T-helper 9 cell (primary cell): ENCODE data around the gene FAM120A.

ENCODE experiments used
- DNase-seq: peaks from one replicate; pipeline ENCODE4 v3.0.0-alpha.2; 2020

Gene FAM120A

DNA sequence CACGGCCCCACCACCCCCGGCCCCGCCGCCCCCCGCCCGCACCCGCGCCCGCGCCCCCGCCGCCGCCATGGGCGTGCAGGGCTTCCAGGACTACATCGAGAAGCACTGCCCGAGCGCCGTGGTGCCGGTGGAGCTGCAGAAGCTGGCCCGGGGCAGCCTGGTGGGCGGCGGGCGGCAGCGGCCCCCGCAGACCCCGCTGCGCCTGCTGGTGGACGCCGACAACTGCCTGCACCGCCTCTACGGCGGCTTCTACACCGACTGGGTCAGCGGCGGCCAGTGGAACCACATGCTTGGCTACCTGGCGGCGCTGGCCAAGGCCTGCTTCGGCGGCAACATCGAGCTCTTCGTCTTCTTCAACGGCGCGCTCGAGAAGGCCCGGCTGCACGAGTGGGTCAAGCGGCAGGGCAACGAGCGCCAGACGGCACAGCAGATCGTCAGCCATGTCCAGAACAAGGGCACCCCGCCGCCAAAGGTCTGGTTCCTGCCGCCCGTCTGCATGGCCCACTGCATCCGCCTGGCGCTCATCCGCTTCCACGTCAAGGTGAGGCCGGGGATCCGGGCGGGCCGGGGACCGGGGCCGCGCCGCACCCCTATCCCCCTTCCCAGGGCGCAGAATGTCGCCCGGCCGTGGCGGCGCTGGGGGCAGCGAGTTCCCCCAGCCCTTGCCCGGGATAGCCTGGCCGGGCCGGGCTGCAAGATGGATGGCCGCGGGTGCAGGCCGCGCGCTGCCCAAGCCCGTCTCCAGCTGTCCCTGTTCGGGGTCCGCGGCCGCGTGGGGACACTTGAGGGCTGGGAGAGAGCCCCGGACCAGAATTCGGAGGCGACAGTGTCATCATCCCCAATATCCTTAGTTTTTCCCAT is 594 bp downstream of the FAM120A start:
- DNase-seq, result peak; percentile 32

DNA sequence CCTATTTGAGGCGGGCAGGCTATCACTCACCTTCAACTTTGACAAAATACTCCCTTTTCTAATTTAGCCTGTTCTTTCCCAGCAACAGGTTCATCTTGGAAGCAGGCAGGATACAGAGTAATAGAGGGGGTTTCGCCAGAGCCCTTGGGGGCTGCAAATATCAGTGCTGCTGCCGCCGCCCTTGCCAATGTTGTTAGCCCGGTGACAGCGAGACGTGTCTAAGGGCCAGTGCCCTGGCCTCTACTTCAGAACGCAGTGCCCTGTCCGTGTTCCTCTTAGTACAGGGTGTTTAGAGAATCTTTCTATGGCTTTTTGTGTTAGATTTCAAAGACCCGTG is 1.2 kb downstream of the FAM120A start:
- no peak for DNase-seq

DNA sequence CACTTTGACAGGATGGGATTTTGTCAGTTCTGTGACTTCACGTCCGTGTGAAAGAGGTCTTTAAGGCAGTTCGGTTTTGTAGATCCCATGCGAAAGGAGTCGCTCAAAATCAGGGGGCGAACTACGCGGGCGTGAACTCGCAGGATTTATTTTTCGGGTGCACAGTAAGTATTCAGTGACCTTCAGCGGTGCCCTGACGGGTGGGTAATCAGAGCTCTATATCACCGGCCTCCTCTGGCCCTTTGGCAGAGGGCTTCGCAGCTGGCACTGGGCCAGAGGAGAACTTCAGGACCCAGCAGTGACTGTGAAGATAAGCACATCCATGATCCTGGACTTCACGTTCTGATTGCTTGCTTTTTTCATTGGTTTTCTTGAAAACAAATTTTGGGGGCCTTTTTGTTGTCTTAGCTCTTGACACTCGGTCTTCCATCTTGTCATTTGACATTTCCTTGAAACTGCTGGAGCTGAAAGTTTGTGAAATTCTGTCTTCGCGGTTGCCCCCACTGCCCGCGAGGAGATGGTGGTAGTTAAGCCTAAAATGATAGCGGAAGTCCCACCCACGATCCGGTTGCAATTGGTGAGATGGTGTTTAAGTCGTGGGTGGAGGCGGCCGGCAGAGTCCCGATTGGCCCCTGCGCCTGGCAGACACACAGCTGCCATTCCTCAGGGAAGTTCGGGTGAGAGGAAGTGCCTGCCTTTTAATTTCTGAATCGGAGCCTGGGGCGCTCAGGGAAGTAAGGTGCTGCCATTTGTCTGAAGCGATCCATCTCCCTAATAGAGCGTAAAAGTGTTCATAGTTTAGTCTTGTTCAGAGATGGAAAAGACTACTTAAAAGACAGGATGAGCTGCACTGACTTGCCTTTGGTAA is 1.8 kb downstream of the FAM120A start, which contains the start of gene FAM120AOS:
Gene FAM120AOS (minus strand): TSS at position 535 of the 868 bp plus-strand sequence. CDS start 872 bp downstream, outside the sequence.
- DNase-seq, result peak; percentile 77

DNA sequence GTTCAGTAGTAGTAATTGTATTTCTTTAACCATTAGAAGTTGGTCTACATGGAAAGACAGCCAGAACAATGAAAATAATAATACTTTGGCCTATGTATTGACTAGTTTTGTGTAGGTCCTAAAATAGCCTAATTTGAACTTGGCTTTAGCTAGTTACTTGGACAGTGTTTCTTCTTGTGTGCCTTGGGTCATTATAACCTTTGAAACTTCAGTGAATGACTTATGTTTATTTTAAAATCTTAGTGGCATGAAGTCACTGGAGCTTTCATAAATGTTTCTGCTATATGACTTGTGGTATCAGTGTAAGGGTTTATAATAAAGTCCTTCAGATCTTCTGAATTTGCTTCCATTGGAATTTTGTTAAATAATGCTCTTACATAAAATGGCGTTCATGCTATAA is 4.5 kb downstream of the FAM120A start:
- no peak for DNase-seq

DNA sequence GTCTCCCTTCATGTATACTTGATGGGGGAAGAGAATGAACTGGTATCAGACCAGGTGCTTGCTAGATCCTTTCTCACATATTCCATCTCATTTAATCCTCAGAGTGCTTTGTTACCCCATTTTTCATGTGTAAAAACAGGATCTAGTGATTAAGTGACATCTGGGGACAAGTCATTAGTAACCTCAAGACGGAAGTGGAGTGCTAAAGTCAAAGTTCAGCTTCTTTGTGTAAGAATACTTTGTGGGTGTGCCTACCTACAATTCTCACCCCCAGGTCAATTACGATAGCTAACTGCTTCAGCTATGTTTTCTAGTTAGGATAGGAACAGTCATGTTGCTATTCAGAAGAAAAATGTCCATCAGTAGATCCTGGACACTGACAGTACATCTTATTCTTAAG is 5.0 kb downstream of the FAM120A start:
- DNase-seq, result no peak

DNA sequence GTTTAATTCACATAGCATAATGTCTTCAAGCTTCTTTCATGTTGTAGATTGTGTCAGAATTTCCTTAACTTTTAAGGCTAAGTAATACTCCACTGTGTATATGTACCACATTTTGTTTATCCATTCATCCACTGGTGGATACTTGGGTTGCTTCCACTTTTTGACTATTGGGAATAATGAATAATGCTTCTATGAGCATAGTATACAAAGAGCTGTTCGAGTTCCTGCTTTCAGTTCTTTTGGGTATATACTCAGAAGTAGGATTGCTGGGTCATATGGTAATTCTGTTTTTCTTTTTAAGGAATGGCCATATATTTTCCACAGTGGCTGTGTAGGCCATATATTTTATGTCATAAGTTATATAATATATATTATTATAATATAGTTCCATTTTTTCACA is 5.5 kb downstream of the FAM120A start:
- DNase-seq, result no peak

DNA sequence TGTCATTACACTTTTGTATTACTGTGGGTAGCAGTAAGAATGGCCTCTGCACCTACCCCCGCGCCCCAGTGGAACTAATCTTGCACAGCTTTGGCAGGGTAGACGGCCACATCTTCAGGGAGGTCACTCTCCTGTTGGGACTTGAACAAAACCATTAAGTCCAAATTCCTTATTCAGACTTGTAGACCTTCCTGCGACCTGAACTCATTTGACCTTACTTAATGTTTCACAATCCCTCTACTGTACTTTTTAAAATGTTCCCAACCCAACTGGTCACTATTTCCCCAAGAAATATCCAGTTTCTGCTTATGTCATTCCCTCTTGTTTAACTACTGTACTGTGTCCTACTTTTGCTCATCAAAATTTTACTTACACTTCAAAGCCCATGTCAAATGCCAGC is 7.2 kb downstream of the FAM120A start:
- no peak for DNase-seq

DNA sequence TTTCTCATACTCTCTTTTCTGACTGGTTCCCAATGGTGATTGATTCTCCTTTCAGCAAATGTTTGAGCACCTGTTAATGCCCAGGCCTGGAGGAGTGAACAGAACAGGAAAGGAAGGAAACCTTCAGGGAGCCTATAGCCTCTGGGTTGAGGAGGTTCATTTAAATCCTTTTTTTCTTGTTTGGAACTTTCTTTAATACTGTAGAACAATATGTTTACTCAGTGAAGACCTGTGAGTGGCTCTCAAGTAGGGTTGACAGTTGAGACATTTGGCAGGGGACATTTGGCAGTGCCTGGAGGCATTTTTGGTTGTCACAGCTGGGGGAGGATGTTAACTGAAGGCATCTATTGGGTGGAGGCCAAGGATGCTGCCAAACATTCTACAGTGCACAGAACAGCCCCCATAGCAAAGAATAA is 8.0 kb downstream of the FAM120A start:
- no peak for DNase-seq

DNA sequence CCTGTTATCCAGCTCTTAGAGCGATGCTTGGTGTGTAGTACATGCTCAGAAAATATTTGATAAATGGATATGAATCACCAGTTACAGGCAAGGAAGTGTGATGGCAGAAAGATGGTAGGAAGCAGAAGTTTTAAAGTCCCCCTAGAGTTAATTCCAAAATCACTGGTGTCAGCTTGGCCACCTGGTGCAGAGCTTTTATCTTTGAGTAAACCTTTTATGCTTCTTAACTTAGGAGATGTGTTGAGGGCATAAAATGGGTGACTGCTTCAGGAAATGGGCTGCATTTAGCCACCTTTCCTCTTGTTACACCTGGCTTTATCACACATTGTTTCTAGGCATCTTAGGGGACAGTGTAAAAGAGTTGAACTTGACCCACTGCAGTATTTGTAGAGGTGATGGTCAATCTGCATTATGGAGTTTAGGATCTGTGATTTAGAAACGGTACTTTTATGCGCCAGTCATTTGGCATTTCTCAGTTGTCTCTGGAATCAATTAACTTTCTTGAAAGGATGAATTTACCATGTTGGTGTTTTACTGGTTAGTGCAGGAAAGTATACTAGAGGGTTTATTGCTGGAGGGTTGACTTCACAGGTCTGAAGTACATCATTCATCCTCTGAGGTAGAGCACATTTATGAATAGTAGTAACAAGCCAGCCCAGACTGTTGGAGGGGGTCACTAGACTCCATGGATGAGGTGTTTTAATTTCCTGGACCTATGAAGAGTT is 9.4 kb downstream of the FAM120A start:
- DNase-seq, result no peak

DNA sequence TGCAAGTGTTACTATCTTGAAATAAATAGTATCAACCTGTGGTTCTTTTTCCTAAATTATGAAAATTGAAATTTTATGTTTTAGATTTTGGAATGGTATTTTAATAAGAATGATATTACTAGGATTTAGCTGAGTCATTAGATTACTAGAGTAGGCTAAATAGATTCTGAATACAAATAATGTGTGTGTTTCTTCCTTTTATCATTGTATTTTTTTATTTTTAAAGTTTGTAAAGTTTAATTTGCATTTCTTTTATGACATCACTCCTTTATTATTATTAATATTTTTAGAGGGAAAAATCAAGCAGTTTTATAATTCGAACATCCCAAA is 9.9 kb downstream of the FAM120A start:
- no peak for DNase-seq

DNA sequence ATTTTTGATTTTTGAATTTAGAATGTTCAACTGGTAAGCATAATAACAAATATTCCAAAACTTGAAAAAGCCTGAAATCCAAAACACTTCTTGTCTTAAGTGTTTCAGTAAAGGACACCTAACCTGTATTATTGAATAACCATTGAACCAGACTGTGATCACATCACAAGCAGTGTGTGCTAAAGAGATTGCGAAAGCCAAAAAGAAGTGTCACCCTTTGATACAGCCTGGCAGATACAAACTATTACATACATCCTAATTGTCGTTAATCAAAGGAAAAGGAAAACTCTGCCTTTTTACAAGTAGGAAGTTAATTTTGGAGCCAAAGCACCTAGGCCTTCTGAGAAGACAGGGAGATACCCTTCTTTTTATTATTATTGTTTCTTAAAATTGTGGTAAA is 10.3 kb downstream of the FAM120A start:
- DNase-seq, result no peak

DNA sequence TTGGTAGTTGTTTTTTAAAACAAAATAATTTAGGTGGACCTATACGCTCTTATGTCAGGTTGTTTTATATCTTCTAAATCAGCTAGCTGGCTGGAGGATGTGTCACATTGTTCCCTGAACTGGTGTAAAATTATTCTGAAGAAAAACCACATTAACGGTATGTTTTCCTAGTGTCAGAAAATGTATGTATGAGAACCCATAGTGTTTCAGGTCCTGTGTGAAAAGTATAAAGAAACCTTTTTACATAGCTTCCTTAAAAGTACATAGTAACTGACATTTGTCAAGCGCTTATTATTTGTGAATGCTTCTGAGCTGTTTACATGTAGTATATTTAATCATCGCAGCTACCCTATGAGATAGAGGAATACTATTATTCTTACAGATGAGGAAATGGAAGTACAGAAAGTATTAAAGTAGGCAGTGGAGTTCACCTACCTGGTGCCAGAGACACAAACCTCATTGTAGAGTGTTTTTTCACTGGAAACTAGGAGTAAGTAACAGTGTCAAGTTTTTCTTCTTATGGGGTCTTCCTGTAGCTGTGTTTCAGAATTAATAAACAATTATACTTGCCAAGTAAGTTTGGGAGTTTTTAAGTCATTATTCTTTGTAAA is 12.3 kb downstream of the FAM120A start:
- DNase-seq, result no peak

DNA sequence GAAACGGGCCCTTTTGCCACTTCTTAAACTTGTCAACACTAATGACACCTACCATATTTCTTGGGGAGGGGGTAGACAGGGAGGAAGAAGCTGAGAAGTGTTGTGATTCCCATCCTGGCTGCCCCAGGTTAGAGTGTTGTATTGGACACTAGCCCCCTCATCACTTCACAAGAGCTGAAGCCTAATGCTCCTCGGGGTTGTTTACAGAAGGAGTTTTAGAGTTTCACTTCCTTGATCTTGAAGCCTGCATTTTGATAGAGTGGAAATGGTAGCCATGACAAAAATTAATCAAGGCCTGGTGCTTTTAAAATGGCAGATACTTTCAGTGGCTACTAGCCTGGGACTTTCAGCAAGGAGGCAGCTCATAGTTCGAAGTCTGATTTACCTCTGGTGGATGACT is 12.9 kb downstream of the FAM120A start:
- DNase-seq, result no peak

DNA sequence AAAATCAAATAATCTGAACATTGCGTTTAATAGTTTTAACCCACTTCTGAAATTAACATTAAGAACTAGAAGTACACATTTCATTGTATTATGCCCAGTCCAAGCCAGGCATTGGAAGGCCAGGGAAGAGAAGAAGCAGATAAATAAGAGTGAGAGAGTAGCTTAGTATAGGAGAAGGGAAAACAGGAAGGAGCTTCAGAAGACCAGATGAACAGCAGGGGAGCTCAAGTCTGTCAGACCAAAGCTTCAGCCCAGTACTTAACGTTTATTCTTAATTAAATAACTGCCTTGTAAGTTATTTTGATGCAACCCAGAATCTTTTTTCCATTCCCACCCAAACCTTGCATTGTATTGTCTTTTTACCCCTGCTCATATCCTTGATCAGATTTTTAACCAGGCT is 13.4 kb downstream of the FAM120A start:
- no peak for DNase-seq

DNA sequence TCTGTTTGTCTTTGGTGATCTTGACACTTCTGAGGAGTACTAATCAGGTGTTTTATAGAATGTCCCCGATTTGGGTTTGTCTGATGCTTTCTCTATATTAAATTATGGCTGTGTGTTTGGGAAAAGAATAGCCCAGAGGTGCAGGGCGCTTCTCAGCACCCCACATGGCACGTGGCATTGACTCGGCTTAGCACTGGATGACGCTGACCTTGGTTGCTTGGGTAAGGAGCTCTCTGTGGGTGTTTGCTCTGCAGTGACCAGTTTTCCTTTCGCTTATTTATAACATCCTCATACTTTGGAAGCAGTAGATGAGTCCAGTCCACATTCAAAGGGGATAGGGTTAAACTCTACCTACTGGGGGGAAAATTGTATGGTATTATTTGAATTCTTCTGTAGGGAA is 14.4 kb downstream of the FAM120A start:
- DNase-seq, result no peak

DNA sequence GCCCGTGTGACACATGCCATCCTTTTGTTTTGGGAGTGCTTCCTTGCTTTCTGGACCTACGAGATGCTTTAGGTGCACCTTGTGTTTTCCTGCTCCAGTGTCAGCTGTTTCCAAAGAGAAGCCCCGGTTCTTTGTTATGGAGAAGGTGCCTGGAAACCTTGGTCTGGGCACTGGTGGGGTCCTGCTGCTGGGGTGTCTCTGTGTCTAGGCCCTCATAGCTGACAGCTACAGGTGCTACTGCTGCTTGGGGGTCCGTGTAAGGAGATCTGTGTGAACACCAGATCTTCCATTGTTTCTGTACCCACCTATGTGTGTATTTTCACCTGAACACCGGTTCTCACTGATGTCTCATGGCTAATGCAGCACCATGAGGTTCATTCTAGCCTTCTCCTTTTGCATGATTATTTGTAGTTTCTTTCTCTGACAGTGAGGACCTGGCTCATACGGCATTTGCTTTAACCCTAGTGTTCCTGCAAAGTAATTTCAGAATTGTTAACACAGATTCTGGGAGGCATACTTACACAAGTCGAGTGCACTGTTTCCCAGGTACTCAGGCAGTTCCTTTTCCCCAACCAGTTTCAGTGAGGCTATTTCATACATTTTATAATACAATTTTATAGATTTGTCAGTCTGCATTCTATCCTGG is 15.1 kb downstream of the FAM120A start:
- no peak for DNase-seq

DNA sequence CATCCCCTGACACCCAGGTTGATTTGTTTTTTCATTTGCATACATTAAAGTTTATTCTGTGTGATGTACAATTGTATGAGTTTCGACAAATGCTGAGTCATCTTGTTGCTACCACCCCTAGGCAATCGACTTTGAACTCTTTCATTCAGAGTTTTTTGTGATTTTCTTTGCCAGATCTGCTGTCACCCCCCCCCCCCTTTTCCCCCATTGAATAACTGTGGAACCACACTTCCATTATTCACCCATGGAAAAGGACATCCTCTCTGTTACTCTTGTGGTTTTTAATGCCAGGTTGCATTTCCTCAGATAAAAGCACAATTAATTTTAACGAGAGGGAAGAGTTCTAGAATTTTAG is 15.6 kb downstream of the FAM120A start:
- no peak for DNase-seq

DNA sequence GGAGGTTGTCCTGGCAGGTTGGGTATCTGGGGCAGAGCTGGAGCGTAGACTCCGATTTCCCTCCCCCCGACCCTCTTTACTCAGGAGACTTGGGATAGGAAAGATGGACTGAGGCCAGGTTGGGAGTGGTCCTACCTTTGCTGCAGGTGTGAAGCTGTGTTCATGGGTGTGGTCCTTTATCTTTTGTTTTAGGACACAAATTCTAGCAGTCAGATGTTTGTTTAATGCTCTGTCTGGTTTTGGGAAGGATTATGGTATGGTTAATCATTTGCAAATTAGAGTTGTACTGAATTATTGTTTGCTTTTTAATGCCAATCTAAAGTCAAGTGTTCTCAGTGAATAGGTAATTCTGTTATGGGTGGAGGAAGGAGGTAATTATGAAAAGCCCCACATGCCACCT is 16.0 kb downstream of the FAM120A start:
- DNase-seq, result no peak

DNA sequence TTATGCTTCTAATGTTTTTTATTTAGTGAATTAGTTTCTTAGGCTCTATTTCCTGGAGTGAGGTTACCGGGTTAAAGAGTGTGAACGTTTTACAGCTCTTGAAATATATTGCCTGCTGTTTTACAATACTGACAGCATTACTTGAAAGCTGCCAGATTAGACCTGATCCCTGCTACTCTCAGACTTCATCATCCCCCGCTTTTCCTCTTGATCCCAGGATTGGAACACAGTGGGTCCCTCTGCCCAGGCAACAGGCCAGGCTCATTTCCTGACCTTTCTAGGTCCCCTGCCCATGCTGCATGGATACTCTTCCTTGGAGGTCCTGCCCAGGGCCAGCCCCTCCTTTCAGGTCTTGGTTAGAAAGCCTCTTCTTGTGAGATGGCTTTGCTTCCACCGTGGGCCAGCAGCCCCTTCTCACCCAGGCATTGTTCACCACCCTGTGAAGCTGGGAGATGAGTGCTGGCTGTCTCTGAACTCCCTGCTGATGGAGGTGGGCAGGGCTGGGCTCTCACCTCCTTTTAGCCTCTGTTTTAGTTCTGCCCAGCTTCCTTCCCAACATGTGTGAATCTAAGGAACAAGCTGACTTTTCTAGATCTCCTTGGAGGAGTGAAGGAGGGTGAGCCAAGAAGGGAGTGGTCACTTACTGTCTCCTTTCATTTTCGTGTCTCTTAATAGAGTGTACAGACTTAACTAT is 17.4 kb downstream of the FAM120A start:
- no peak for DNase-seq

DNA sequence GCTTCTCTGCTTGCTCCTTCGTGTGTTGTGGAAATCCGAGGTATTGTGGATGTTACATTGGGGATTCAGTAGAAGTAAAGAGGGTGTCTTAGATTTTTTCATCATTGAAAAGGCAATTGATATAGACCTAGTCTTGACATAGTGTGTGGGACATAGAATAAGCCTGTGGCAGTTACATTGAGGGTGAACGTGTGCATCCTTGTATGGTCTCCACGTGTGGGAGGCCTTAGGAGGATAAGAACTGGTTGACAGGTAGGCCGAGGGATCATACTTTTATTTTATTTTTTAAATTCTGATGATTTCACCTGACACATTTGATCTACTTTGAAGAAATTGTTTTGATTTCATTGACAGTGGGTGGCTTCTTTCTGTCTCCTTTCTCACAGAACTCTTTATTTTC is 18.9 kb downstream of the FAM120A start:
- no peak for DNase-seq

DNA sequence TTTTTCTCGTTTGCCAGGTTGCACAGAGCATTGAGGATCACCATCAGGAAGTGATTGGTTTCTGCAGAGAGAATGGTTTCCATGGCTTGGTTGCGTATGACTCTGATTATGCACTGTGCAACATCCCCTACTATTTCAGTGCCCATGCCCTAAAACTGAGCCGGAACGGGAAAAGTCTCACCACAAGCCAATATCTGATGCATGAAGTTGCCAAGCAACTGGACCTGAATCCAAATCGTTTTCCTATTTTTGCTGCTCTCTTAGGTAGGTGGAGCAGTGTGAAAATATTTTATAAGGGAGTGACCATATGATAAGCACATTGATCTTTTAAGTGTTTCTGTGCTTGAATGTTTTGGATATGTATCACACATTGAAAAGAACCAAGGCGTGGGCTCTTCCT is 19.6 kb downstream of the FAM120A start:
- DNase-seq, result no peak

DNA sequence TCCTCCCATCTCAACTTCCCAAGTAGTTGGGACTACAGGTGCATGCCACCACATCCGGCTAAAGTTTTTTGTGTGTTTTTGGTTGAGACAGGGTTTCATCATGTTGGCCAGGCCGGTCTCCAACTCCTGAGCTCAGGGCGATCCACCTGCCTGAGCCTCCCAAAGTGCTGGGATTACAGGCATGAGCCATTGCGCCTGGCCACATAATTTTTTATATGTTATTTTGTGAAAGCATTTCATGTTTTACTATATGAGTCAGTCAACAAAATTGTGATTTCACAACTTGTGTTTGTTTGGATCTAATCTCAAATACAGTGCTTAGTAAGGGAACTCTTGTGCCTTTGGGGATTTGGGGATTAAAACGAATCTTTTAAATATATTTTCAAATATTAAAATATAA is 21.9 kb downstream of the FAM120A start:
- DNase-seq, result no peak
